KMS-11 (cell line): ENCODE measurements around the gene SYNGR4.

Source experiments
- H2AFZ ChIP-seq: fragments of 200-600 bp; sonication (generic); 2 replicates; pipeline ENCODE4 v1.6.1; 2016; ENCODE audit warnings: antibody characterized with exemption, mixed run types, low read depth
- H3K27ac ChIP-seq: fragments of 200-600 bp; sonication (generic); 2 replicates; pipeline ENCODE4 v1.6.1; 2016; ENCODE audit warnings: mild to moderate bottlenecking, mixed run types
- H3K27me3 ChIP-seq: fragments of 200-600 bp; sonication (generic); 2 replicates; pipeline ENCODE4 v1.6.1; 2017; ENCODE audit warnings: mild to moderate bottlenecking, low read depth, mixed run types, moderate library complexity; ENCODE audit not compliant: insufficient read depth
- H3K36me3 ChIP-seq: fragments of 200-600 bp; sonication (generic); 2 replicates; pipeline ENCODE4 v1.6.1; 2017; ENCODE audit warnings: mild to moderate bottlenecking, mixed run types; ENCODE audit not compliant: insufficient read depth
- H3K4me1 ChIP-seq: fragments of 200-600 bp; sonication (generic); 2 replicates; pipeline ENCODE4 v1.6.1; 2016; ENCODE audit warnings: mild to moderate bottlenecking, low read depth, mixed run types; ENCODE audit not compliant: poor library complexity, severe bottlenecking
- H3K4me2 ChIP-seq: fragments of 200-600 bp; sonication (generic); 2 replicates; pipeline ENCODE4 v1.7.0; 2016; ENCODE audit warnings: mild to moderate bottlenecking, mixed run types
- H3K4me3 ChIP-seq: fragments of 200-600 bp; sonication (generic); IDR thresholded peaks from 2 replicates; pipeline ENCODE4 v1.6.1; 2017; ENCODE audit warnings: low read depth, low read length, mixed read lengths; ENCODE audit not compliant: insufficient read depth
- H3K79me2 ChIP-seq: fragments of 200-600 bp; sonication (generic); 2 replicates; pipeline ENCODE4 v1.6.1; 2016; ENCODE audit warnings: low read depth, mixed run types; ENCODE audit not compliant: insufficient read depth
- H3K9ac ChIP-seq: fragments of 200-600 bp; sonication (generic); 2 replicates; pipeline ENCODE4 v1.6.1; 2016; ENCODE audit warnings: mild to moderate bottlenecking, mixed run types
- H4K20me1 ChIP-seq: fragments of 200-600 bp; sonication (generic); 2 replicates; pipeline ENCODE4 v1.6.1; 2016; ENCODE audit warnings: mild to moderate bottlenecking, mixed run types; ENCODE audit not compliant: insufficient read depth
- TF ChIP-seq, protein P1 (sequence below): fragments of 200-600 bp; sonication (generic); conservative IDR thresholded peaks from 2 replicates; pipeline ENCODE4 v1.6.1; 2017; ENCODE audit warnings: low read depth, mild to moderate bottlenecking, antibody characterized with exemption, low read length, moderate library complexity, mixed read lengths

Gene SYNGR4

DNA sequence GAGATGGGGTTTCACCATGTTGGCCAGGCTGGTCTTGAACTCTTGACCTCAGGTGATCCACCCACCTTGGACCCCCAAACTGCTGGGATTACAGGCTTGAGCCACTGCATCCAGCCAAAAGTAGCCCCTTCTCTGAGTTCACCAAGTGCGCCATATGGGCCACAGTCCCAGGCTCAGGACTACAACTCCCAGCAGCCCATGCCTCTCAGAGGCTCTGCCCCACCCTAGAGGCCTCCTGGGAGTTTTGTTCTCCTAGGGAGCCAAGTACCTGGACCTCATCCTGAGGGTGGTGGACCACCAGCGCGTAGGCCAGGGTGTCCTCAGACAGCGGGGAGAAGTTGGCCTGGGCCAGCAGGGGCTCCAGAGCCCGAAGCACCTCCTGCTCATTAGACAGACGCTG, 19.3 kb upstream of the SYNGR4 start:
- H3K27me3 ChIP-seq, result no peaks in the 10 kb centered on the region

DNA sequence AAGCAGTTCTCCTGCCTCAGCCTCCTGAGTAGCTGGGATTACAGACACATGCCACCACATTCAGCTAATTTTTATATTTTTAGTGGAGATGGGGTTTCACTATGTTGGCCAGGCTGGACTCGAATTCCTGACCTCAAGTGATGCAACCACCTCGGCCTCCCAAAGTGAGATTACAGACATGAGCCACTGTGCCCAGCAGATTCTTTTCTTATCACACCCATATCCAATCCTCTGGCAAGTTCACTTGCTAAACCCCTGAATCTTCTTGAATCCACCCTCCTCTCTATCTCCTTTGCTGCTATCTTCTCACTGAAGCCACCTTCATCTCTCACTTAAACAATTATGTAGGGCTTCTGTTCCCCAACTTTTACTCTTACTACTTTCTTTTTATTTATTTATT, 18.0 kb upstream of the SYNGR4 start:
- Histone ChIP-seq H3K4me1 (peaks cover 4% of the 10 kb centered on the region), H3K27ac (no peak overlapping the region), H3K4me2 (no peak overlapping the region), H3K79me2 (no peaks in the 10 kb centered on the region), H3K36me3 (no peaks in the 10 kb centered on the region), H3K27me3 (no peaks in the 10 kb centered on the region), H3K9ac (no peak overlapping the region), H4K20me1 (no peaks in the 10 kb centered on the region), H2AFZ (no peak overlapping the region), H3K4me3 (no peak overlapping the region)
- TF ChIP-seq, protein P1, sequence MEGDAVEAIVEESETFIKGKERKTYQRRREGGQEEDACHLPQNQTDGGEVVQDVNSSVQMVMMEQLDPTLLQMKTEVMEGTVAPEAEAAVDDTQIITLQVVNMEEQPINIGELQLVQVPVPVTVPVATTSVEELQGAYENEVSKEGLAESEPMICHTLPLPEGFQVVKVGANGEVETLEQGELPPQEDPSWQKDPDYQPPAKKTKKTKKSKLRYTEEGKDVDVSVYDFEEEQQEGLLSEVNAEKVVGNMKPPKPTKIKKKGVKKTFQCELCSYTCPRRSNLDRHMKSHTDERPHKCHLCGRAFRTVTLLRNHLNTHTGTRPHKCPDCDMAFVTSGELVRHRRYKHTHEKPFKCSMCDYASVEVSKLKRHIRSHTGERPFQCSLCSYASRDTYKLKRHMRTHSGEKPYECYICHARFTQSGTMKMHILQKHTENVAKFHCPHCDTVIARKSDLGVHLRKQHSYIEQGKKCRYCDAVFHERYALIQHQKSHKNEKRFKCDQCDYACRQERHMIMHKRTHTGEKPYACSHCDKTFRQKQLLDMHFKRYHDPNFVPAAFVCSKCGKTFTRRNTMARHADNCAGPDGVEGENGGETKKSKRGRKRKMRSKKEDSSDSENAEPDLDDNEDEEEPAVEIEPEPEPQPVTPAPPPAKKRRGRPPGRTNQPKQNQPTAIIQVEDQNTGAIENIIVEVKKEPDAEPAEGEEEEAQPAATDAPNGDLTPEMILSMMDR, result no peak

More for the DNA sequence above, 19.3 kb upstream of the SYNGR4 start:
- no peak overlapping the region for H3K9ac ChIP-seq
- no peak overlapping the region for H2AFZ ChIP-seq
- no peak overlapping the region for H3K4me3 ChIP-seq
- TF ChIP-seq, protein P1, result no peak
- no peaks in the 10 kb centered on the region for H3K4me1 ChIP-seq
- no peaks in the 10 kb centered on the region for H4K20me1 ChIP-seq
- no peaks in the 10 kb centered on the region for H3K36me3 ChIP-seq
- H3K27ac ChIP-seq, result no peak overlapping the region
- no peaks in the 10 kb centered on the region for H3K79me2 ChIP-seq
- H3K4me2 ChIP-seq, result no peak overlapping the region

DNA sequence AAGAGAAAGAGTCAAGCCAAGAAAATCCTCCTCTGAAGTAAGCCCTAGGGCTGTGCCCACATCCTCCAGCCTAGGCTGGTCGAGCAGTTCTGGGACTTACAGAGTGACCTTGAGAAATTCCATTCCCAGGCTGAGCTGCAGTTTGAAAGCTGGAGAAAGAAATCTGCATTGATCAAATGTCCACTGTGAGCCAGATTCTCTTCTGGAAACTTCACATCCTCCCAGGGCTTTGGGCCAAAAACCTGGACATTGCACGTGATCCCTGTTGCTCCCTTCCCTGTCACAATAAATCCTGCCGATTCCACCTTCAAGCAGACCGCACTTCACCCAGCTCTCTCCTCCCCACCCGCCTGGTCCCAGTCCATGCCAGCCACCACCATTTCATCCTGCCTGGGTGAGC, 16.1 kb upstream of the SYNGR4 start:
- H3K4me1 ChIP-seq, result peaks cover 8% of the 10 kb centered on the region
- H3K27me3 ChIP-seq, result no peaks in the 10 kb centered on the region
- no peaks in the 10 kb centered on the region for H3K79me2 ChIP-seq
- H2AFZ ChIP-seq, result no peak overlapping the region
- H4K20me1 ChIP-seq, result no peaks in the 10 kb centered on the region
- H3K27ac ChIP-seq, result no peak overlapping the region
- H3K4me3 ChIP-seq, result no peak overlapping the region
- H3K4me2 ChIP-seq, result no peak overlapping the region
- no peak overlapping the region for H3K9ac ChIP-seq
- TF ChIP-seq, protein P1, result no peak
- H3K36me3 ChIP-seq, result no peaks in the 10 kb centered on the region

DNA sequence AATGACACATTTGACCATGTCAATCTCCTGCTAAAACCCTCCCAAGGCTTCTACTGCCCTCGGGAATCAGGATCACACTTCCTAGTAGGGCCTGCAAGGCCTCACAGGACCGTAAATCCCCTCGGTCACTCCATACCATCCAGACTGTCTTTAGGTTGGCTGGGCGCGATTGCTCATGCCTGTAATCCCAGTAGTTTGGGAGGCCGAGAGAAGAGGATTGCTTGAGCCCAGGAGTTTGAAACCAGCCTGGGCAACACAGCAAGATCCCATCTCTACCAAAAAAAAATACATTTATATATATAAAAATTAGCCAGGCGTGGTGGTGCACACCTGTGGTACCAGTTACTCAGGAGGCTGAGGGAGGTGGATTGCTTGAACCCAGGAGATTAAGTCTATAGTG, 15.4 kb upstream of the SYNGR4 start:
- H3K36me3 ChIP-seq, result no peaks in the 10 kb centered on the region
- no peaks in the 10 kb centered on the region for H3K79me2 ChIP-seq
- H3K9ac ChIP-seq, result no peak overlapping the region
- H3K4me3 ChIP-seq, result no peak overlapping the region
- H3K4me1 ChIP-seq, result peaks cover 8% of the 10 kb centered on the region
- no peak overlapping the region for H3K4me2 ChIP-seq
- no peak overlapping the region for H3K27ac ChIP-seq
- H4K20me1 ChIP-seq, result no peaks in the 10 kb centered on the region
- no peaks in the 10 kb centered on the region for H3K27me3 ChIP-seq
- TF ChIP-seq, protein P1, result no peak
- H2AFZ ChIP-seq, result no peak overlapping the region

DNA sequence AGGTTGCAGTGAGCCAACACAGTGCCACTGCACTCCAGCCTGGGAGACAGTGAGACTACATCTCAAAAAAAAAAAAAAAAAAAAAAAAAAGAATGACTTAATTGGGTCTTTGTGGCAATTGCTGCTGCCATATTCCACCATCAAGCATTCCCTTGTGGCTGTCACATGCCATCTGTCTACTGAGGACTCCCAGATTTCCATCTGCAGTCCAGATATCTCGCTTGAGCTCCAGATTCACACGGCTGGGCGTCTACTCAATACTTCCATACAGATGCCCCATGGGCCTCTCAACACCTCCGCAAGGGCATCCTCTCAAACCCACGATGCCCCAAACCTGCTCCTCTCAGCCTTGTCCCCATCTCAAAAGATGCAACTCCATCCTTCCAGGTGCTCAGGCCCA, 13.3 kb upstream of the SYNGR4 start:
- TF ChIP-seq, protein P1, result no peak
- Histone ChIP-seq H3K4me3 (no peak overlapping the region), H3K4me1 (peaks cover 8% of the 10 kb centered on the region), H3K79me2 (no peaks in the 10 kb centered on the region), H3K4me2 (no peak overlapping the region), H3K27ac (no peak overlapping the region), H3K27me3 (no peaks in the 10 kb centered on the region), H2AFZ (no peak overlapping the region), H4K20me1 (no peaks in the 10 kb centered on the region), H3K9ac (no peak overlapping the region), H3K36me3 (no peaks in the 10 kb centered on the region)
